WTC11 (cell line): ENCODE results near the gene GALR2. TPM values are rescaled to one million over a fixed set of nuclear protein-coding genes. Genes with fewer than 3 reads are reported as not detected.

ENCODE experiments used
- ATAC-seq: fragments of 200-7000 bp; cut with Tn5 transposase; 2 replicates; pipeline ENCODE4 v1.10.0; 2021; ENCODE audit warnings: mild to moderate bottlenecking, moderate library complexity
- CTCF ChIA-PET: fragments of 300-600 bp; sonication (Branson Sonifier 250); formaldehyde crosslinking; loops from one replicate; lab custom pipeline; 2021; ENCODE audit warnings: antibody characterized with exemption; lab: Charles Lee
- POLR2A ChIA-PET: fragments of 350-600 bp; sonication (Branson Sonifier 250); formaldehyde crosslinking; loops from one replicate; lab custom pipeline; 2021; ENCODE audit warnings: antibody characterized with exemption; lab: Charles Lee
- DNase-seq: peaks from one replicate; pipeline ENCODE4 v3.0.0; 2021; ENCODE audit warnings: low spot score
- H3K27ac Mint-ChIP-seq: 2 replicates; pipeline ENCODE4 v1.8.0; 2021; ENCODE audit warnings: mixed read lengths
- H3K27me3 Mint-ChIP-seq: 2 replicates; pipeline ENCODE4 v1.8.0; 2021; ENCODE audit warnings: low read depth, mild to moderate bottlenecking, moderate library complexity, mixed read lengths
- H3K36me3 Mint-ChIP-seq: 2 replicates; pipeline ENCODE4 v1.8.0; 2021; ENCODE audit warnings: mixed read lengths
- H3K4me1 Mint-ChIP-seq: 2 replicates; pipeline ENCODE4 v1.8.0; 2022; ENCODE audit warnings: mixed read lengths
- H3K4me3 Mint-ChIP-seq: 2 replicates; pipeline ENCODE4 v1.8.0; 2021; ENCODE audit warnings: mild to moderate bottlenecking, moderate library complexity, mixed read lengths
- H3K9me3 Mint-ChIP-seq: 2 replicates; pipeline ENCODE4 v1.8.0; 2021; ENCODE audit warnings: mixed read lengths
- ATF1 ChIP-seq: sonication (generic); formaldehyde crosslinking; IDR thresholded peaks from 2 replicates; pipeline ENCODE4 v1.8.1; 2023; ENCODE audit warnings: mild to moderate bottlenecking, moderate library complexity, missing genetic modification reagents
- CBFB ChIP-seq: sonication (generic); formaldehyde crosslinking; IDR thresholded peaks from 2 replicates; pipeline ENCODE4 v1.8.1; 2022; ENCODE audit warnings: mild to moderate bottlenecking, low read depth, missing genetic modification reagents
- GABPB1 ChIP-seq: sonication (generic); formaldehyde crosslinking; IDR thresholded peaks from 2 replicates; pipeline ENCODE4 v1.8.1; 2023; ENCODE audit warnings: mild to moderate bottlenecking, missing genetic modification reagents
- HMGA2 ChIP-seq: fragments of 250-450 bp; sonication (Bioruptor Pico); IDR thresholded peaks from 2 replicates; pipeline ENCODE4 v1.4.0; 2021; ENCODE audit warnings: mild to moderate bottlenecking, moderate library complexity
- MYBL2 ChIP-seq: sonication (generic); formaldehyde crosslinking; IDR thresholded peaks from 2 replicates; pipeline ENCODE4 v1.8.1; 2023; ENCODE audit warnings: mild to moderate bottlenecking, moderate library complexity, missing genetic modification reagents
- OVOL2 ChIP-seq: fragments of 250-450 bp; sonication (Bioruptor Pico); IDR thresholded peaks from 2 replicates; pipeline ENCODE4 v1.9.0; 2021; ENCODE audit warnings: mild to moderate bottlenecking, borderline replicate concordance
- SMAD3 ChIP-seq: sonication (generic); formaldehyde crosslinking; IDR thresholded peaks from 2 replicates; pipeline ENCODE4 v1.8.0; 2022; ENCODE audit warnings: missing genetic modification reagents, mild to moderate bottlenecking, borderline replicate concordance
- SOX15 ChIP-seq: fragments of 250-450 bp; sonication (Bioruptor Pico); IDR thresholded peaks from 2 replicates; pipeline ENCODE4 v1.9.0; 2021; ENCODE audit warnings: mild to moderate bottlenecking
- TCF7 ChIP-seq: sonication (generic); formaldehyde crosslinking; IDR thresholded peaks from 2 replicates; pipeline ENCODE4 v1.8.0; 2022; ENCODE audit warnings: mild to moderate bottlenecking, low read depth, missing genetic modification reagents, moderate library complexity
- TEAD1 ChIP-seq: sonication (generic); formaldehyde crosslinking; IDR thresholded peaks from 2 replicates; pipeline ENCODE4 v1.8.0; 2022; ENCODE audit warnings: mild to moderate bottlenecking, missing genetic modification reagents
- ZNF671 ChIP-seq: fragments of 250-450 bp; sonication (Bioruptor Pico); IDR thresholded peaks from 2 replicates; pipeline ENCODE4 v1.8.0; 2021; ENCODE audit warnings: mild to moderate bottlenecking
- total RNA-seq: library from RNA; stranded (reverse); gene quantifications from 3 replicates; pipeline ENCODE4 v1.2.3, GENCODE V29; 2021
- TF ChIP-seq, protein P1 (sequence below): sonication (generic); formaldehyde crosslinking; IDR thresholded peaks from 2 replicates; pipeline ENCODE4 v1.8.1; 2022; ENCODE audit warnings: low read depth, missing genetic modification reagents, borderline replicate concordance
- TF ChIP-seq, protein P2 (sequence below): sonication (generic); formaldehyde crosslinking; IDR thresholded peaks from 2 replicates; pipeline ENCODE4 v1.8.0; 2023; ENCODE audit warnings: missing genetic modification reagents
- TF ChIP-seq, protein P3 (sequence below): fragments of 250-450 bp; sonication (Bioruptor Pico); IDR thresholded peaks from 2 replicates; pipeline ENCODE4 v1.8.0; 2021; ENCODE audit warnings: mild to moderate bottlenecking
- TF ChIP-seq, protein P4 (sequence below): sonication (generic); formaldehyde crosslinking; IDR thresholded peaks from 2 replicates; pipeline ENCODE4 v1.8.1; 2022; ENCODE audit warnings: mild to moderate bottlenecking, moderate library complexity, missing genetic modification reagents

The GALR2 gene
- total RNA-seq, 1 experiment from 2014 or later, result 2.9 TPM

DNA sequence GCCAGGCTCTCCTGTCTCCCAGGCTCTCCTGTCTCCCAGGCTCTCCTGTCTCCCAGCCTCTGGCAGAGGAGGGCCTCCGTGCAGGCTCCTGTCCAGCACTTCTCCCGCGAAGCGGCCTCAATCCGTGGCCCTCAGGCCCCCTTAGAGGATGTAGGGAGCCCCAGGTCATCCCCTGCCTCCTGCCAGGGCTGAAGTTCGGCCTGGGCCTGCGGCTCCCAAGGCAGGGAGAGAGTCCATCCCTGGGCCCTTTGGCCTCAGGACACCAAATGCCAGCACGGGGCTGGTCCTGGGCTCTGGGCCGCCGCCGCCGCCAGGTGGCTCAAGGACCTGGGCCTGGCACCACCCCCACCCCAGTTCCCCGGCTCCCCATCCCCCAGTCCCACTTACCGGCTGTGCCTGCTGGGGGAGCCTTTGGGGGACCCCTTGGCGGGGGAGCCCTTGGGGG is 47.8 kb upstream of the GALR2 start (continued):
- TF ChIP-seq, protein P1, sequence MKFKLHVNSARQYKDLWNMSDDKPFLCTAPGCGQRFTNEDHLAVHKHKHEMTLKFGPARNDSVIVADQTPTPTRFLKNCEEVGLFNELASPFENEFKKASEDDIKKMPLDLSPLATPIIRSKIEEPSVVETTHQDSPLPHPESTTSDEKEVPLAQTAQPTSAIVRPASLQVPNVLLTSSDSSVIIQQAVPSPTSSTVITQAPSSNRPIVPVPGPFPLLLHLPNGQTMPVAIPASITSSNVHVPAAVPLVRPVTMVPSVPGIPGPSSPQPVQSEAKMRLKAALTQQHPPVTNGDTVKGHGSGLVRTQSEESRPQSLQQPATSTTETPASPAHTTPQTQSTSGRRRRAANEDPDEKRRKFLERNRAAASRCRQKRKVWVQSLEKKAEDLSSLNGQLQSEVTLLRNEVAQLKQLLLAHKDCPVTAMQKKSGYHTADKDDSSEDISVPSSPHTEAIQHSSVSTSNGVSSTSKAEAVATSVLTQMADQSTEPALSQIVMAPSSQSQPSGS (CRISPR knock-in tag), result no peak
- TF ChIP-seq TEAD1 (CRISPR knock-in tag) (no peak), TCF7 (CRISPR knock-in tag) (no peak), ZNF671 (CRISPR knock-in tag) (no peak), ATF1 (CRISPR knock-in tag) (no peak), OVOL2 (CRISPR knock-in tag) (no peak)
- TF ChIP-seq, protein P2, sequence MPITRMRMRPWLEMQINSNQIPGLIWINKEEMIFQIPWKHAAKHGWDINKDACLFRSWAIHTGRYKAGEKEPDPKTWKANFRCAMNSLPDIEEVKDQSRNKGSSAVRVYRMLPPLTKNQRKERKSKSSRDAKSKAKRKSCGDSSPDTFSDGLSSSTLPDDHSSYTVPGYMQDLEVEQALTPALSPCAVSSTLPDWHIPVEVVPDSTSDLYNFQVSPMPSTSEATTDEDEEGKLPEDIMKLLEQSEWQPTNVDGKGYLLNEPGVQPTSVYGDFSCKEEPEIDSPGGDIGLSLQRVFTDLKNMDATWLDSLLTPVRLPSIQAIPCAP, result no peak

DNA sequence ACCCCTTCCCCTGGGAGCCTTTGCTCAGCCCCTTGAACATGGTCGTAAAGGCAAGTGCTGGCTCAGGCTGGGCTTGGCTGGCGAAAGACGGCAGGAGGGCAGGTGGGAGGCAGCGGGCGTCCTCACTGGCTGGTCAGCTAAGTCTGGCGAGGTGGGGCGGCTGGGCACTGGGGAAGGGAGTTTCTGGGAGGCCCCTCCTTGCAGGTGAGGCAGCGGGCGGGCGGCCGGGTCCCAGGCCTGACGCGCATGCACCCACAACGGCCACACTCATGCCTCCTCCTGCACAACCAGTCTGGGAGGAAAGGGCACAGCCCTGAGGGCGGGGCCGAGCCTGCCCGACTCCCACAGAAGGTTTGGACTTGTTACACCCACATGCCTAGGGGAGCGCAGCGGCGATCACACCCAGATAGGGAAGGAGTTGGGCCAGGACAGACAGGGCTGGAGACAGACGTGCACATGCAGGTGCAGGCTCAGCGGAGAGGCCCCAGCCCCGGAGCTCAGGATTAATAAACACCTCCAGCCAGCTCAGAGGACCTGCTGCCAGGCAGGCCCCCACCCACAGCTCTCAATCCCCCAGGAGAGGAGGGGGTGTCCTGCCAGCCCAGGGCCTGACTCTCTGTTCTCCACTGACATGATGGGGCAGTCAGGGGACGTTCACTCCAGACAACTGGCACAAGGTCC is 47.3 kb upstream of the GALR2 start, which contains the start of gene EVPL:
Gene EVPL (minus strand): TSS at position 148 of the 681 bp plus-strand sequence. CDS start 108 bp downstream, at position 40.
- DNase-seq, result no peak
- CTCF ChIA-PET, result interaction anchor here (0.6 to 1.2 kb wide), 4 partner anchors 13 to 166 kb away, joined by 3 to 7 read pairs (median 4); no protein-coding TSS in a partner anchor

DNA sequence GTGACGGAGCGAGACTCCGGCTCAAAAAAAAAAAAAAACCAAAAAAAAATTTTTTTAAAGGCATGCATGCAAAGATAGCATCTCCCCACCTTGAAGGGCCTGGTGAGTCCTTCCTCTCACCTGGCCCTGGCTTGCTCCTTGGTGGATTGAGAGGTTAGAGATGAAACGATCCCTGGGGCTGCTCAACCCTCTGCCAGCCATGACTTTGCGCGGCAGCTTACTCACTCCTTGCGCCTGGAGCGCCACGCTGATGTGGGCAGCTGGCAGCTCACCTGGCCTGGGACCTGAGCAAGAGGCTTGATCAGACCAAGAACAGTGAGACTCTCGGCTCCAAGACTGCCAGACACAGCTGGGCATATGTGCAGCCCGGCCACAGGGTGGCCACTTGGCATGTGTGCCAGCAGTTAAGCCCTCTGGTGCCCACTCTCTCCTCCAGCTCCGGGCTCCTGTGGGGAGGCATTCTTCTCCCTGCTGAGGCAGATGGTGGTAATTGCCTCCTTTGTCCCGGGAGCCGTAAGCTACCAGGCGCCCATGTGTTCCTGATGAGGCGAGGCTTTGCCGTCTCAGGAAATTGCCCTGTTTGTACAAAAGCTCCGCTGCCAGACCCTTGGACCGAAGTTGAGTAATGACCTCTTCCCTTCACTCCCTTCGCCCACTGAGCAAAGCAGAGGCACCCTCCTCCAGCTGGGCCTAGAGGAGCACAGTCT is 42.4 kb upstream of the GALR2 start:
- DNase-seq (no peak), ATAC-seq (no peak)
- Mint-ChIP-seq H3K4me3 (no peak overlapping the region), H3K4me1 (peaks cover 29% of the 10 kb centered on the region), H3K36me3 (no peaks in the 10 kb centered on the region), H3K27ac (no peak overlapping the region), H3K9me3 (no peaks in the 10 kb centered on the region), H3K27me3 (no peaks in the 10 kb centered on the region)
- ChIA-PET POLR2A (no interaction called here), CTCF (interaction anchor here (0.7 to 5.5 kb wide), 4 partner anchors 11 to 27 kb away, joined by 3 to 42 read pairs (median 4); no protein-coding TSS in a partner anchor)
- no peak for TF ChIP-seq SOX15 (CRISPR knock-in tag)
- TF ChIP-seq ZNF671 (CRISPR knock-in tag), result no peak
- no peak for TF ChIP-seq MYBL2
- no peak for TF ChIP-seq HMGA2 (CRISPR knock-in tag)
- 0 out of 2 replicates have a peak, but pooled peaks have one; percentile 20 for TF ChIP-seq SMAD3 (CRISPR knock-in tag)
- TF ChIP-seq, protein P3, sequence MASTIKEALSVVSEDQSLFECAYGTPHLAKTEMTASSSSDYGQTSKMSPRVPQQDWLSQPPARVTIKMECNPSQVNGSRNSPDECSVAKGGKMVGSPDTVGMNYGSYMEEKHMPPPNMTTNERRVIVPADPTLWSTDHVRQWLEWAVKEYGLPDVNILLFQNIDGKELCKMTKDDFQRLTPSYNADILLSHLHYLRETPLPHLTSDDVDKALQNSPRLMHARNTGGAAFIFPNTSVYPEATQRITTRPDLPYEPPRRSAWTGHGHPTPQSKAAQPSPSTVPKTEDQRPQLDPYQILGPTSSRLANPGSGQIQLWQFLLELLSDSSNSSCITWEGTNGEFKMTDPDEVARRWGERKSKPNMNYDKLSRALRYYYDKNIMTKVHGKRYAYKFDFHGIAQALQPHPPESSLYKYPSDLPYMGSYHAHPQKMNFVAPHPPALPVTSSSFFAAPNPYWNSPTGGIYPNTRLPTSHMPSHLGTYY (CRISPR knock-in tag), result no peak
- TF ChIP-seq, protein P4, sequence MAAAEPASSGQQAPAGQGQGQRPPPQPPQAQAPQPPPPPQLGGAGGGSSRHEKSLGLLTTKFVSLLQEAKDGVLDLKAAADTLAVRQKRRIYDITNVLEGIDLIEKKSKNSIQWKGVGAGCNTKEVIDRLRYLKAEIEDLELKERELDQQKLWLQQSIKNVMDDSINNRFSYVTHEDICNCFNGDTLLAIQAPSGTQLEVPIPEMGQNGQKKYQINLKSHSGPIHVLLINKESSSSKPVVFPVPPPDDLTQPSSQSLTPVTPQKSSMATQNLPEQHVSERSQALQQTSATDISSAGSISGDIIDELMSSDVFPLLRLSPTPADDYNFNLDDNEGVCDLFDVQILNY, result no peak

More for the DNA sequence above, 47.3 kb upstream of the GALR2 start, which contains the start of gene EVPL:
- H3K4me3 Mint-ChIP-seq, result no peak within 1 kb of the TSS
- peaks cover 20% of the 10 kb centered on the region for H3K4me1 Mint-ChIP-seq
- H3K27me3 Mint-ChIP-seq, result no peaks in the 10 kb centered on the region
- H3K36me3 Mint-ChIP-seq, result no peaks in the 10 kb centered on the region
- POLR2A ChIA-PET, result no interaction called here
- no peaks in the 10 kb centered on the region for H3K9me3 Mint-ChIP-seq
- H3K27ac Mint-ChIP-seq, result peak within 1 kb of the TSS; percentile 57; the same call in 1 of the 2 replicates
- no peak for ATAC-seq
- TF ChIP-seq CBFB (CRISPR knock-in tag), result no peak
- peak; percentile 22; the same call in 1 of the 2 replicates for TF ChIP-seq GABPB1
